ENCODE measurements around the gene BORCS6. TPM values are rescaled to one million over a fixed set of nuclear protein-coding genes. Genes with fewer than 3 reads are reported as not detected.

Gene BORCS6
- total and polyA plus RNA-seq, 9 of the 15 experiments (the other 6 are each of a cell fraction or from before 2014, with no cell fraction given) = 0.01 to 7.4 (median 2.3) TPM

DNA sequence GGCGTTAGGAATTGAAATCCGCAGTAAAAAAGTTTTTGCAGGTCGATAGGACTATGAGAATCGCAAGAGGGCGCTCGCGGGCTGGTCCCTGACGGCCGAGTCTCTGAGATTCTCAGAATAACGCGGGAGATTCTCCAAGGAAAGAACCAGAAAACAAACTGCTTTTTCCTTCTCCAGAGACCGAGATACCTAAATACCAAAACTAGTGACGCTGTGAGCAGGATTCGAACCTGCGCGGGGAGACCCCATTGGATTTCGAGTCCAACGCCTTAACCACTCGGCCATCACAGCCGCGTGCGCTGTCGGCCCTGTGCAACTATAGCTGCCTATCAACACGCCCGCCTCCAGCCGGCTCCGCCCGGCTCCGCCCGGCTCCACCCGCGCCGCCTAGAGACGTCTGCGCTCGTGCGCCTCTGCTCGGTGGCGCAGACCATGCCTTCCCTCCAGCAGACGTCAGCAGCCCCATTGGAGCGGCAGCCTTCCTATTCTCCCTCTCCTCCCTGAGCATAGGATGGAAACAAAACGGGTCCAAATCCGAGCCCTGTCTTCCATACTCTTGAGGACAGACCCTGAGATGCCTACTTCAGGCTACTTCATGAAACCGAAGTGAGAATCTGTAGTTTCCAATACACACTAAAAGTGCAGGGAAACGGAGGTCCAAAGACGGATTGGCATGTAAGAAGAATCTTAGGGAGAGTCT is 51.2 kb downstream of the BORCS6 start (continued):
- TF ChIP-seq ZNF354B (CRISPR knock-in tag; IDR thresholded peaks at IDR 0.05) (no peak), RBM17 (IDR thresholded peaks at IDR 0.05; ENCODE audit: borderline replicate concordance, low read depth, low read length) (no peak), FUS (optimal IDR thresholded peaks at IDR 0.05; ENCODE audit: low read depth, low read length) (no peak), ZNF79 (CRISPR knock-in tag; IDR thresholded peaks at IDR 0.05; ENCODE audit: low read depth) (no peak), HNRNPUL1 (IDR thresholded peaks at IDR 0.05; ENCODE audit: low read length) (no peak), ZNF696 (CRISPR knock-in tag; conservative IDR thresholded peaks at IDR 0.05) (no peak), ZZZ3 (IDR thresholded peaks at IDR 0.05) (no peak), KAT8 (IDR thresholded peaks at IDR 0.05; ENCODE audit: low read depth) (no peak), MEF2D (tag; conservative IDR thresholded peaks at IDR 0.05; ENCODE audit: low read depth) (no peak; the same call in 1 of the 2 replicates), NEUROD1 (IDR thresholded peaks at IDR 0.05; ENCODE audit: borderline replicate concordance, low read depth, low read length, partially characterized antibody) (no peak), ZNF644 (tag; IDR thresholded peaks at IDR 0.05; ENCODE audit: low read depth) (no peak), RAD51 (IDR thresholded peaks at IDR 0.05; ENCODE audit: borderline replicate concordance, low read depth) (0 out of 2 replicates have a peak, but pooled peaks have one; percentile 6), HNRNPL (IDR thresholded peaks at IDR 0.05; ENCODE audit: low read depth, low read length) (no peak), MXD1 (CRISPR knock-in tag; IDR thresholded peaks at IDR 0.05; ENCODE audit: borderline replicate concordance, poor library complexity, severe bottlenecking) (no peak)
- TF ChIP-seq, protein P1, sequence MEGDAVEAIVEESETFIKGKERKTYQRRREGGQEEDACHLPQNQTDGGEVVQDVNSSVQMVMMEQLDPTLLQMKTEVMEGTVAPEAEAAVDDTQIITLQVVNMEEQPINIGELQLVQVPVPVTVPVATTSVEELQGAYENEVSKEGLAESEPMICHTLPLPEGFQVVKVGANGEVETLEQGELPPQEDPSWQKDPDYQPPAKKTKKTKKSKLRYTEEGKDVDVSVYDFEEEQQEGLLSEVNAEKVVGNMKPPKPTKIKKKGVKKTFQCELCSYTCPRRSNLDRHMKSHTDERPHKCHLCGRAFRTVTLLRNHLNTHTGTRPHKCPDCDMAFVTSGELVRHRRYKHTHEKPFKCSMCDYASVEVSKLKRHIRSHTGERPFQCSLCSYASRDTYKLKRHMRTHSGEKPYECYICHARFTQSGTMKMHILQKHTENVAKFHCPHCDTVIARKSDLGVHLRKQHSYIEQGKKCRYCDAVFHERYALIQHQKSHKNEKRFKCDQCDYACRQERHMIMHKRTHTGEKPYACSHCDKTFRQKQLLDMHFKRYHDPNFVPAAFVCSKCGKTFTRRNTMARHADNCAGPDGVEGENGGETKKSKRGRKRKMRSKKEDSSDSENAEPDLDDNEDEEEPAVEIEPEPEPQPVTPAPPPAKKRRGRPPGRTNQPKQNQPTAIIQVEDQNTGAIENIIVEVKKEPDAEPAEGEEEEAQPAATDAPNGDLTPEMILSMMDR (IDR thresholded peaks at IDR 0.05 in 2 of 3, conservative IDR thresholded peaks at IDR 0.05 in 1 of 3; ENCODE audit: insufficient read depth in 2 of 3, low read depth in 1 of 3, low read length in 3 of 3) = peak; percentile 84 to 98 (median 96)
- TF ChIP-seq, protein P2, sequence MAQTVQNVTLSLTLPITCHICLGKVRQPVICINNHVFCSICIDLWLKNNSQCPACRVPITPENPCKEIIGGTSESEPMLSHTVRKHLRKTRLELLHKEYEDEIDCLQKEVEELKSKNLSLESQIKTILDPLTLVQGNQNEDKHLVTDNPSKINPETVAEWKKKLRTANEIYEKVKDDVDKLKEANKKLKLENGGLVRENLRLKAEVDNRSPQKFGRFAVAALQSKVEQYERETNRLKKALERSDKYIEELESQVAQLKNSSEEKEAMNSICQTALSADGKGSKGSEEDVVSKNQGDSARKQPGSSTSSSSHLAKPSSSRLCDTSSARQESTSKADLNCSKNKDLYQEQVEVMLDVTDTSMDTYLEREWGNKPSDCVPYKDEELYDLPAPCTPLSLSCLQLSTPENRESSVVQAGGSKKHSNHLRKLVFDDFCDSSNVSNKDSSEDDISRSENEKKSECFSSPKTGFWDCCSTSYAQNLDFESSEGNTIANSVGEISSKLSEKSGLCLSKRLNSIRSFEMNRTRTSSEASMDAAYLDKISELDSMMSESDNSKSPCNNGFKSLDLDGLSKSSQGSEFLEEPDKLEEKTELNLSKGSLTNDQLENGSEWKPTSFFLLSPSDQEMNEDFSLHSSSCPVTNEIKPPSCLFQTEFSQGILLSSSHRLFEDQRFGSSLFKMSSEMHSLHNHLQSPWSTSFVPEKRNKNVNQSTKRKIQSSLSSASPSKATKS (CRISPR knock-in tag; IDR thresholded peaks at IDR 0.05) = no peak
- TF ChIP-seq, protein P3, sequence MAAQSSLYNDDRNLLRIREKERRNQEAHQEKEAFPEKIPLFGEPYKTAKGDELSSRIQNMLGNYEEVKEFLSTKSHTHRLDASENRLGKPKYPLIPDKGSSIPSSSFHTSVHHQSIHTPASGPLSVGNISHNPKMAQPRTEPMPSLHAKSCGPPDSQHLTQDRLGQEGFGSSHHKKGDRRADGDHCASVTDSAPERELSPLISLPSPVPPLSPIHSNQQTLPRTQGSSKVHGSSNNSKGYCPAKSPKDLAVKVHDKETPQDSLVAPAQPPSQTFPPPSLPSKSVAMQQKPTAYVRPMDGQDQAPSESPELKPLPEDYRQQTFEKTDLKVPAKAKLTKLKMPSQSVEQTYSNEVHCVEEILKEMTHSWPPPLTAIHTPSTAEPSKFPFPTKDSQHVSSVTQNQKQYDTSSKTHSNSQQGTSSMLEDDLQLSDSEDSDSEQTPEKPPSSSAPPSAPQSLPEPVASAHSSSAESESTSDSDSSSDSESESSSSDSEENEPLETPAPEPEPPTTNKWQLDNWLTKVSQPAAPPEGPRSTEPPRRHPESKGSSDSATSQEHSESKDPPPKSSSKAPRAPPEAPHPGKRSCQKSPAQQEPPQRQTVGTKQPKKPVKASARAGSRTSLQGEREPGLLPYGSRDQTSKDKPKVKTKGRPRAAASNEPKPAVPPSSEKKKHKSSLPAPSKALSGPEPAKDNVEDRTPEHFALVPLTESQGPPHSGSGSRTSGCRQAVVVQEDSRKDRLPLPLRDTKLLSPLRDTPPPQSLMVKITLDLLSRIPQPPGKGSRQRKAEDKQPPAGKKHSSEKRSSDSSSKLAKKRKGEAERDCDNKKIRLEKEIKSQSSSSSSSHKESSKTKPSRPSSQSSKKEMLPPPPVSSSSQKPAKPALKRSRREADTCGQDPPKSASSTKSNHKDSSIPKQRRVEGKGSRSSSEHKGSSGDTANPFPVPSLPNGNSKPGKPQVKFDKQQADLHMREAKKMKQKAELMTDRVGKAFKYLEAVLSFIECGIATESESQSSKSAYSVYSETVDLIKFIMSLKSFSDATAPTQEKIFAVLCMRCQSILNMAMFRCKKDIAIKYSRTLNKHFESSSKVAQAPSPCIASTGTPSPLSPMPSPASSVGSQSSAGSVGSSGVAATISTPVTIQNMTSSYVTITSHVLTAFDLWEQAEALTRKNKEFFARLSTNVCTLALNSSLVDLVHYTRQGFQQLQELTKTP (IDR thresholded peaks at IDR 0.05; ENCODE audit: low read depth in 1 of 2, partially characterized antibody in 2 of 2) = no peak
